Right atrium auricular region (tissue), 2 donors: ENCODE measurements around the gene OPRL1. TPM values are rescaled to one million over a fixed set of nuclear protein-coding genes. Genes with fewer than 3 reads are reported as not detected.

Experiments used
- DNase-seq: peaks from one replicate; pipeline ENCODE4 v3.0.0-alpha.2; 2019; ENCODE audit warnings: low spot score
- H3K27ac ChIP-seq, 2 donors: fragments of 200-600 bp; sonication (generic); 1 replicate in 1 of 2; 2 replicates in 1 of 2; pipeline ENCODE4 v1.5.1; 2016 to 2019
- H3K27me3 ChIP-seq, 2 donors: fragments of 200-600 bp; sonication (generic); one replicate each; pipeline versions ENCODE4 v1.5.1 to v1.6.0; 2017 to 2019
- H3K36me3 ChIP-seq: fragments of 200-600 bp; sonication (generic); one replicate; pipeline ENCODE4 v1.5.1; 2016
- H3K4me1 ChIP-seq, 2 donors: fragments of 200-600 bp; sonication (generic); one replicate each; pipeline versions ENCODE4 v1.5.1 to v1.6.0; 2017 to 2019
- H3K4me3 ChIP-seq, 2 donors: fragments of 200-600 bp; sonication (generic); 1 replicate in 1 of 2; 2 replicates in 1 of 2; pipeline ENCODE4 v1.5.1; 2017 to 2019; ENCODE audit warnings: mild to moderate bottlenecking in 1 of 2, moderate library complexity in 1 of 2
- H3K9me3 ChIP-seq, 2 donors: fragments of 200-600 bp; sonication (generic); one replicate each; pipeline ENCODE4 v1.5.1; 2019
- total RNA-seq, 2 donors: library from RNA; depleted of rRNA; stranded (reverse); fragments of >200 nt; gene quantifications; one replicate each; pipeline ENCODE4 v1.1.0, GENCODE V29; 2016
- TF ChIP-seq, protein P1 (sequence below), 2 donors: fragments of 200-600 bp; sonication (generic); IDR thresholded peaks; one replicate each; pipeline ENCODE4 v1.5.1; 2019; ENCODE audit warnings: antibody characterized with exemption in 2 of 2

The OPRL1 gene
- total RNA-seq, 2 donors from 2014 or later, result 0.75 to 1.4 TPM

DNA sequence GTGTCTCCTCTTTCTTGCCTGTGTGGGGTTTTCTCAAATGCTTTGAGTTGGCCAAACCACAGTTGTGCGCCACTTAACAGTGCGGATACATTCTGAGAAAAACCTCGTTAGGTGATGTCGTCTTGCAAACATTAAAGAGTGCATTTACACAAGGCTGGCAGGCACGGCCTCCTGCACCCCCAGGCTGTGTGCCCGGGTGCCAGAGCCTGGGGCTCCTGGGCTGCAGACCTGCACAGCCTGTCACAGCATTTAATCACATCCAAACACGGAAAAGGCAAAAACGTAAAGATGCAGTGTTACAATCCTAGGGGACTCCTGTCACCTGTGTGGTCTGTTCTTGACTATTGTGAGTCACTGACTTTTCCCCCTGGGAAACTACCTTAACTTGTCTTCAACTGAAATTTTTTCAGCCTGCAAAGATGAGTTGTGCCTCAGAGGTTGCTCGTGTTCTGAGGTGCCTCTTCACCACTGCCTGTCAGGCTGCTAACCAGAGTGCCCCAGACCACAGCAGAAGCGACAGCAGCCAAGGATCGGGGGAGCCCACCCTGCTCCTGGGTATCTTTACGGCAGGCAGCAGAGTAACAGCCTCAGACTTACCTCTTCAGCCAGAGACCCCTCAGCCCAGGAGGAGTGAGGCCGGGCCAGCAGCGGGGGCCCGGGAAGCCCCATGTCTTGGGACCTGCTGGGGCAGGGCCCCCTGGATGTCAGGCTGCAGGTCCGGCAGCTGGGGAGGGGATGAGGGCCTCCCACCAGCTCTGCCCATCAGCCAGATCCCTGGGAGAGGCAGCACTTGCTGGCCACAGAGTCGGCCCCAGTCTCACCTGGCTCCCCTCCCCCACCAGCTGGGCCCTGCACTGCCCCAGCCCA is 44.6 kb upstream of the OPRL1 start:
- no peak overlapping the region for H3K27ac ChIP-seq
- peaks cover 38% of the 10 kb centered on the region for H3K36me3 ChIP-seq
- H3K4me1 ChIP-seq, result peaks cover 0 to 29% of the 10 kb centered on the region in 2 donors
- no peak for DNase-seq
- TF ChIP-seq, protein P1, sequence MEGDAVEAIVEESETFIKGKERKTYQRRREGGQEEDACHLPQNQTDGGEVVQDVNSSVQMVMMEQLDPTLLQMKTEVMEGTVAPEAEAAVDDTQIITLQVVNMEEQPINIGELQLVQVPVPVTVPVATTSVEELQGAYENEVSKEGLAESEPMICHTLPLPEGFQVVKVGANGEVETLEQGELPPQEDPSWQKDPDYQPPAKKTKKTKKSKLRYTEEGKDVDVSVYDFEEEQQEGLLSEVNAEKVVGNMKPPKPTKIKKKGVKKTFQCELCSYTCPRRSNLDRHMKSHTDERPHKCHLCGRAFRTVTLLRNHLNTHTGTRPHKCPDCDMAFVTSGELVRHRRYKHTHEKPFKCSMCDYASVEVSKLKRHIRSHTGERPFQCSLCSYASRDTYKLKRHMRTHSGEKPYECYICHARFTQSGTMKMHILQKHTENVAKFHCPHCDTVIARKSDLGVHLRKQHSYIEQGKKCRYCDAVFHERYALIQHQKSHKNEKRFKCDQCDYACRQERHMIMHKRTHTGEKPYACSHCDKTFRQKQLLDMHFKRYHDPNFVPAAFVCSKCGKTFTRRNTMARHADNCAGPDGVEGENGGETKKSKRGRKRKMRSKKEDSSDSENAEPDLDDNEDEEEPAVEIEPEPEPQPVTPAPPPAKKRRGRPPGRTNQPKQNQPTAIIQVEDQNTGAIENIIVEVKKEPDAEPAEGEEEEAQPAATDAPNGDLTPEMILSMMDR (IDR thresholded peaks at IDR 0.05), result no peak
- H3K27me3 ChIP-seq, result peaks cover 0 to 7% of the 10 kb centered on the region in 2 donors
- no peak overlapping the region for H3K4me3 ChIP-seq
- no peaks in the 10 kb centered on the region for H3K9me3 ChIP-seq

GRCh38 chr20:64035933-64036345 is 43.9 kb upstream of the OPRL1 start, which contains the start of gene C20orf204:
TSS of gene C20orf204 (plus strand) at chr20:64036182. CDS start at chr20:64036324, 142 bp downstream.
- TF ChIP-seq, protein P1 (IDR thresholded peaks at IDR 0.05), result no peak
- H3K9me3 ChIP-seq, result no peaks in the 10 kb centered on the region
- no peak within 1 kb of the TSS for H3K4me3 ChIP-seq
- peaks cover 0 to 7% of the 10 kb centered on the region in 2 donors for H3K27me3 ChIP-seq
- H3K36me3 ChIP-seq, result peaks cover 32% of the 10 kb centered on the region
- H3K27ac ChIP-seq, result no peak within 1 kb of the TSS
- peaks cover 0 to 35% of the 10 kb centered on the region in 2 donors for H3K4me1 ChIP-seq
- DNase-seq, result no peak

DNA sequence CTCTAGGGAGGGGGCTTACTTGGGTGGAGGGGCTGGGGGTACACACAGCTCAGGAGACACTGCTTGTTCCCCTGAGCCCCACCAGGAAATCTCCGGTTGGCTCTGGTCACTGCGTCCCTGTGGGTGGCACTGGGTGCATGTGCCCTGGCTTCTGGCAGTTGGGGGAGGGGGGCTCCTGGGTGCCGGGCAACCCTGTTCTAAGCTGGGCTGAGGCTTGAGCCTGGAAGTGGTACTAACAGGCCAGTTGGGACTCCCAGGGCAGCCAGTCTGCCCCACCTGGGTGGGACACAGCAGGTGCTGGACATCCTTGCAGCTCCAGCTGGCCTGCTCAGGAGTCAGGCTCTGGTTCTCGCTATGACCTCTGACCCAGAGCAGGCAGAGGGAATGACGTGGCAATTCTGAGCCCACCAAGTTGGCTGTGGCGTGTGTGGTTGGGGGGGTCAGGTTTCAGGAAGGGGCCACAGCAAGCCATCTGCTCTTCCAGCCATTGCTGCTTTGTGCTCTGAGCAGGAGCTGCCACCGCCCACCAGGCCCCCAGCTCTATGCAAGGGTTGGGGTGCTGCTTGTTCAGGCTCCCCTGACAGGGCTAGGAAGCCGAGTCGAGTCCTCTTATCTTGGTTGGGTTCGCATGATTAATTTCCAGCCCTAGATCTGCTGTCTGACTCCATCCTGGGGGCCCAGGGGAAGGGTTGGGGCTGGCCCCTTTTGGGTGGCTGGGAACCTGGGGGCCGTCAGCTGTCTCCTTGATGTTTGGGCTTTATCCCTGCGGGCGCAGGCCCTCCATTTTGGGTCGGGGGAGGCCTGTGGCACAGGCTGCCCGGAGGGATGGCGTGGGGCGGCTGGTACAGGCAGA is 43.3 kb upstream of the OPRL1 start:
- Histone ChIP-seq H3K36me3 (peaks cover 28% of the 10 kb centered on the region), H3K27me3 (peaks cover under 1 to 8% of the 10 kb centered on the region in 2 donors), H3K9me3 (no peaks in the 10 kb centered on the region), H3K4me1 (peaks cover 0 to 41% of the 10 kb centered on the region in 2 donors), H3K4me3 (no peak overlapping the region), H3K27ac (no peak overlapping the region)
- DNase-seq, result no peak
- TF ChIP-seq, protein P1 (IDR thresholded peaks at IDR 0.05), result no peak

DNA sequence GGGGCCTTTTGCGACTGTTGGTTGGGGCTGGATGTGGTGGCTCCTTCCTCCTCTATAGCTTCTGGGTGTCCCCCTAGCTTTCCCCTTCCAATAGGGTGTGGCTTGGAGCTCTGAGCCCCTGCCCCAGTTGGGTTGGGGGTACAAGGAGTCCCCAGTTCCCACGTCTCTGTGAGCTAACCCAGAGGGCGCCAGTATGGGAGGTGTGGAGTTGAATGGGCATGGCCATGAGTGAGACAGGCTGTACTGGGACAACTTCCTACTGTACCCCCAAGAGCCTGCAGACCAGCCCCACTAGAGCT is 42.7 kb upstream of the OPRL1 start:
- Histone ChIP-seq H3K36me3 (peaks cover 22% of the 10 kb centered on the region), H3K27me3 (peaks cover 6 to 14% of the 10 kb centered on the region in 2 donors), H3K4me1 (peaks cover 0 to 47% of the 10 kb centered on the region in 2 donors), H3K27ac (no peak overlapping the region), H3K9me3 (no peaks in the 10 kb centered on the region), H3K4me3 (no peak overlapping the region)
- DNase-seq, result no peak
- TF ChIP-seq, protein P1 (IDR thresholded peaks at IDR 0.05), result no peak

DNA sequence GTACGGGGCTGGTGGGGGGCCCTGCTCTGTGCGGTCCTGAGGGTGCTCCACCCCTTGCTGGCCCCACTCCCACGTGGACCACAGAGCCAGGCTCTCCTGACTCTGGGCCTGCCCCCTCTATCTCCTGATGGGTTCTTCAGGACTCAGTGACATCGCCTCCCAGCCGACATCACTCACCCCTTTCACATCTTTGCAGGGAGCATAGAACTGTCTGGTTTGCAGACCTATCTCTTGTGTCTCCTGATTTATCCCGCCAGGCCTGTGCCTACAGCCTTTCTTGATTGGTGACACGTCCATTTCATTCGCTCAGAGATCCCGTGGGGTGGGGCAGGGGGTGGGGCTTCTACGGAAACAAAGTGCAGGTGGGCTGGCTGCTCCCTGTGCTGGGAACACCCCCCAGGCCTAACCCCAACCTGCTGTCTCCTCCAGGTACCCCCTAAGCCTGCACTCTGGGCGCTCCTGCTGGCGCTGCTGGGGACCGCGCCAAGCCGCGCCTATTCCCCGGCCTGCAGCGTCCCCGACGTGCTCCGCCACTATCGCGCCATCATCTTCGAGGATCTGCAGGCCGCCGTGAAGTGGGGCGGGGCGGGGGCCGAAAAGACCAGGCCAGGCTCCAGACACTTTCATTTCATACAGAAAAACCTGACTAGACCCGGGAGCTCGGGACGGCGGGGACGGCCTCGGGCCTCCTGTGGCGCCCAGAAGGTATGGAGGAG is 42.2 kb upstream of the OPRL1 start:
- DNase-seq, result no peak
- H3K36me3 ChIP-seq, result peaks cover 17% of the 10 kb centered on the region
- no peak overlapping the region for H3K27ac ChIP-seq
- no peaks in the 10 kb centered on the region for H3K9me3 ChIP-seq
- H3K27me3 ChIP-seq, result peaks cover 9 to 17% of the 10 kb centered on the region in 2 donors
- H3K4me3 ChIP-seq, result peak overlapping the region; percentile 41 to 55
- peaks cover 0 to 51% of the 10 kb centered on the region in 2 donors for H3K4me1 ChIP-seq
- TF ChIP-seq, protein P1 (IDR thresholded peaks at IDR 0.05), result no peak
